MCF 10A (cell line): ENCODE measurements around the gene IL11RA. TPM values are rescaled to one million over a fixed set of nuclear protein-coding genes. Genes with fewer than 3 reads are reported as not detected.

Source experiments
- BruUV-seq: library from RNA; stranded (reverse); fragments of 400-500 nt; replicated peaks from 2 replicates; lab custom pipeline; 2021; lab: Mats Ljungman, UMichigan
- CTCF ChIA-PET: fragments of 300-600 bp; sonication (Branson Sonifier 250); formaldehyde crosslinking; extraction: SDS; loops from one replicate; lab custom pipeline; 2021; ENCODE audit warnings: antibody characterized with exemption, inconsistent platforms; lab: Yijun Ruan, JAX
- POLR2A ChIA-PET: fragments of 300-600, 350-650 bp; sonication (Branson Sonifier 250); formaldehyde crosslinking; extraction: SDS; loops from one replicate; lab custom pipeline; 2020; ENCODE audit warnings: antibody characterized with exemption, inconsistent platforms; lab: Yijun Ruan, JAX
- DNase-seq: peaks from one replicate; pipeline ENCODE4 v3.0.0-alpha.2; 2018; ENCODE audit not compliant: unreplicated experiment
- H3K27ac Mint-ChIP-seq: one replicate; pipeline ENCODE4 v1.8.0; 2022; ENCODE audit warnings: mild to moderate bottlenecking, low read depth, mixed read lengths; ENCODE audit not compliant: unreplicated experiment
- H3K27me3 Mint-ChIP-seq: one replicate; pipeline ENCODE4 v1.8.0; 2022; ENCODE audit warnings: mixed read lengths; ENCODE audit not compliant: insufficient read depth, unreplicated experiment
- H3K36me3 Mint-ChIP-seq: one replicate; pipeline ENCODE4 v1.8.0; 2022; ENCODE audit warnings: mild to moderate bottlenecking, moderate library complexity, mixed read lengths; ENCODE audit not compliant: insufficient read depth, unreplicated experiment
- H3K4me1 Mint-ChIP-seq: one replicate; pipeline ENCODE4 v1.8.0; 2022; ENCODE audit warnings: mixed read lengths; ENCODE audit not compliant: insufficient read depth, unreplicated experiment
- H3K4me3 Mint-ChIP-seq: one replicate; pipeline ENCODE4 v1.8.0; 2022; ENCODE audit warnings: mild to moderate bottlenecking, moderate library complexity, mixed read lengths; ENCODE audit not compliant: unreplicated experiment
- H3K9me3 Mint-ChIP-seq: one replicate; pipeline ENCODE4 v1.8.0; 2022; ENCODE audit warnings: mixed read lengths; ENCODE audit not compliant: unreplicated experiment
- intact Hi-C: fragments of 100-400 bp; cut with micrococcal nuclease; formaldehyde crosslinking; loops from 2 replicates; pipeline ENCODE4 v1.14.1; 2022
- total RNA-seq: library from RNA; stranded (reverse); gene quantifications from 2 replicates; pipeline ENCODE4 v1.2.3, GENCODE V29; 2022
- TF ChIP-seq, protein P1 (sequence below): fragments of 200-600 bp; IDR thresholded peaks from one replicate; pipeline ENCODE4 v1.8.0; 2022; ENCODE audit warnings: antibody characterized with exemption, mild to moderate bottlenecking; ENCODE audit not compliant: unreplicated experiment

IL11RA gene
- total RNA-seq, 1 experiment from 2014 or later: 4.0 TPM

- Mint-ChIP-seq H3K36me3 (peaks cover 21% of the 10 kb centered on the region), H3K27me3 (no peaks in the 10 kb centered on the region), H3K27ac (no peak overlapping the region), H3K4me3 (no peak overlapping the region), H3K4me1 (no peaks in the 10 kb centered on the region), H3K9me3 (peaks cover 7% of the 10 kb centered on the region)
- intact Hi-C loops: no loop called here
- ChIA-PET POLR2A (no interaction called here), CTCF (interaction anchor here (0.6 to 1.3 kb wide), 2 partner anchors 33 to 323 kb away, joined by 3 to 4 read pairs; no protein-coding TSS in a partner anchor)
- no TSS peak for BruUV-seq
- TF ChIP-seq, protein P1, sequence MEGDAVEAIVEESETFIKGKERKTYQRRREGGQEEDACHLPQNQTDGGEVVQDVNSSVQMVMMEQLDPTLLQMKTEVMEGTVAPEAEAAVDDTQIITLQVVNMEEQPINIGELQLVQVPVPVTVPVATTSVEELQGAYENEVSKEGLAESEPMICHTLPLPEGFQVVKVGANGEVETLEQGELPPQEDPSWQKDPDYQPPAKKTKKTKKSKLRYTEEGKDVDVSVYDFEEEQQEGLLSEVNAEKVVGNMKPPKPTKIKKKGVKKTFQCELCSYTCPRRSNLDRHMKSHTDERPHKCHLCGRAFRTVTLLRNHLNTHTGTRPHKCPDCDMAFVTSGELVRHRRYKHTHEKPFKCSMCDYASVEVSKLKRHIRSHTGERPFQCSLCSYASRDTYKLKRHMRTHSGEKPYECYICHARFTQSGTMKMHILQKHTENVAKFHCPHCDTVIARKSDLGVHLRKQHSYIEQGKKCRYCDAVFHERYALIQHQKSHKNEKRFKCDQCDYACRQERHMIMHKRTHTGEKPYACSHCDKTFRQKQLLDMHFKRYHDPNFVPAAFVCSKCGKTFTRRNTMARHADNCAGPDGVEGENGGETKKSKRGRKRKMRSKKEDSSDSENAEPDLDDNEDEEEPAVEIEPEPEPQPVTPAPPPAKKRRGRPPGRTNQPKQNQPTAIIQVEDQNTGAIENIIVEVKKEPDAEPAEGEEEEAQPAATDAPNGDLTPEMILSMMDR: no peak
- no peak for DNase-seq
Measured at GRCh38 chr9:34669809-34670562, 18.0 kb downstream of the IL11RA start.

GRCh38 chr9:34671307-34671706 is 19.3 kb downstream of the IL11RA start:
- Mint-ChIP-seq H3K4me1 (no peaks in the 10 kb centered on the region), H3K27ac (no peak overlapping the region), H3K4me3 (no peak overlapping the region), H3K27me3 (no peaks in the 10 kb centered on the region), H3K36me3 (peaks cover 12% of the 10 kb centered on the region), H3K9me3 (peaks cover 7% of the 10 kb centered on the region)
- ChIA-PET POLR2A (no interaction called here), CTCF (interaction anchor here (0.5 to 1.3 kb wide), 2 partner anchors 31 to 56 kb away, joined by 3 to 4 read pairs; no protein-coding TSS in a partner anchor)
- TF ChIP-seq, protein P1: no peak
- intact Hi-C loops: no loop called here
- no TSS peak for BruUV-seq
- DNase-seq: no peak

GRCh38 chr9:34674440-34674839 is 22.5 kb downstream of the IL11RA start:
- peaks cover 9% of the 10 kb centered on the region for H3K36me3 Mint-ChIP-seq
- H3K4me3 Mint-ChIP-seq: no peak overlapping the region
- DNase-seq: no peak
- intact Hi-C loops: no loop called here
- peaks cover 1% of the 10 kb centered on the region for H3K9me3 Mint-ChIP-seq
- ChIA-PET CTCF (interaction anchor here (0.7 to 1.8 kb wide), 3 partner anchors 28 to 820 kb away, joined by 3 to 4 read pairs (median 3); no protein-coding TSS in a partner anchor), POLR2A (interaction anchor here (0.7 kb wide), 1 partner anchor 1151 kb away, joined by 3 read pairs; no protein-coding TSS in a partner anchor)
- BruUV-seq: no TSS peak
- no peaks in the 10 kb centered on the region for H3K4me1 Mint-ChIP-seq
- no peaks in the 10 kb centered on the region for H3K27me3 Mint-ChIP-seq
- TF ChIP-seq, protein P1: no peak
- H3K27ac Mint-ChIP-seq: no peak overlapping the region

DNA sequence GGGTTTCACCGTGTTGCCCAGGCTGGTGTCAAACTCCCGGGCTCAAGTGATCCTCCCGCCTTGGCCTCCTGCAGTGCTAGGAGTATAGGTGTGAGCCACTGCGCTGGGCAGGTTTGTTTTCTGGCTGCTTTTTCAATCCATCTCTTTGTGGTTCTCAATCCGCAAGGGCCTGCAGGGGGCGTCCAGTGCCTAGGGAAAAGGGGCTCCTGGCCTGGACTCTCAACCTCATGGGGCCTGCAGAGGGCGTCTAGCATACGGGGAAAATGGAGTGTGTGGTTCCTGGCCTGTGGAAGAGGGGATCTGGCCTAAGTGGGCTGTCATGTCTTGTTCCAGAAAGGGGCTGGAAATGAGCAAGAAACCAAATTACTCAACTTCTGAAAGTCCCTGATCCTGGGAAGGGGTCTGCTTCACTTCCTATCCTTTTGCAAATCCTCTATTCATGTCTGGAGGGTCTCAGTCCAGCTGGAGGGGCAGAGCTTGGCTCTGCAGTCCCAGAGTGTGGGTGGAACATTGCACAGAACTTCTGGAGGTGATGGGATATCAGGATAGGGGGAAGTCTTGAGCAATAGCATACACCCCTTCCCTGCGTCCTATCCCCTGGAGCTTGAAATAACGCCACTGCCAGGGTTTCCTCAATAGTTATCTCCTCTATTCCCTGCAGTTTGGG is 23.2 kb downstream of the IL11RA start:
- DNase-seq: peak; percentile 69

More for the DNA sequence above, 23.2 kb downstream of the IL11RA start:
- Mint-ChIP-seq H3K9me3 (no peaks in the 10 kb centered on the region), H3K27me3 (no peaks in the 10 kb centered on the region), H3K4me1 (no peaks in the 10 kb centered on the region), H3K27ac (no peak overlapping the region), H3K36me3 (peaks cover 5% of the 10 kb centered on the region), H3K4me3 (no peak overlapping the region)
- intact Hi-C loops: loop anchor here (1.0 kb wide), 1 partner anchor 27 kb away; no protein-coding TSS in a partner anchor
- BruUV-seq: no TSS peak
- ChIA-PET CTCF (interaction anchor here (0.6 to 1.8 kb wide), 6 partner anchors 27 to 820 kb away, joined by 3 to 4 read pairs (median 3); no protein-coding TSS in a partner anchor), POLR2A (interaction anchor here (0.7 kb wide), 1 partner anchor 1152 kb away, joined by 3 read pairs; no protein-coding TSS in a partner anchor)
- TF ChIP-seq, protein P1: peak; percentile 54
